ENCODE data around the gene ATOX1. TPM values are rescaled to one million over a fixed set of nuclear protein-coding genes. Genes with fewer than 3 reads are reported as not detected.
A peak's percentile ranks its signal among the peaks of the same experiment; 100 is the strongest.

Gene ATOX1
- total and polyA plus RNA-seq, 9 of the 15 experiments (the other 6 are each of a cell fraction or from before 2014, with no cell fraction given) = 59.2 to 318 (median 86.2) TPM

- Histone ChIP-seq H3K4me3 (no peak overlapping the region), H3K4me2 (ENCODE audit: insufficient read depth, low read length) (no peak overlapping the region), H3K79me2 (ENCODE audit: control insufficient read depth, insufficient read depth, low read length) (no peaks in the 10 kb centered on the region), H3K27me3 (ENCODE audit: control insufficient read depth in 2 of 2, insufficient read depth in 2 of 2, low read length in 2 of 2) (peaks cover 0 to 4% of the 10 kb centered on the region in 2 experiments; a peak in 1 of 5 replicates), H4K20me1 (replicated peaks; ENCODE audit: control insufficient read depth, insufficient read depth, low read length) (no peaks in the 10 kb centered on the region), H3K27ac (ENCODE audit: extremely low read depth, low read depth, low read length) (no peak overlapping the region), H2AFZ (ENCODE audit: low read depth, low read length) (0 out of 2 replicates have a peak overlapping the region, but pooled peaks have one; percentile 60), H3K36me3 (ENCODE audit: control insufficient read depth, insufficient read depth, low read length) (no peaks in the 10 kb centered on the region), H3K9me1 (ENCODE audit: control insufficient read depth, insufficient read depth, low read length) (no peaks in the 10 kb centered on the region), H3K4me1 (replicated peaks in 1 of 2; ENCODE audit: control insufficient read depth in 2 of 2, insufficient read depth in 2 of 2, low read length in 2 of 2) (peaks cover 3 to 6% of the 10 kb centered on the region in 2 experiments; a peak in 2 of 5 replicates), H3K9me3 (replicated peaks; ENCODE audit: control insufficient read depth, insufficient read depth, low read depth, low read length) (no peaks in the 10 kb centered on the region), H3K9ac (ENCODE audit: insufficient read depth in 1 of 2, low read depth in 2 of 2, low read length in 2 of 2) (no peak overlapping the region)
- WGBS (ENCODE audit: insufficient coverage, low coverage, missing lambda C conversion rate) = 12% methylated on average over 2 of the region's 2 CpGs
- ChIA-PET CTCF (ENCODE audit: low intra/inter-chr PET ratio) (no interaction called here), POLR2A (interaction anchor here (1.2 kb wide), 1 partner anchor 9 kb away, joined by 3 read pairs; no protein-coding TSS in a partner anchor)
- BruUV-seq (replicated peaks) = no TSS peak
- in situ Hi-C loops (cut with MboI) = no loop called here
- intact Hi-C loops (cut with micrococcal nuclease) = no loop called here
- 0 out of 2 replicates have a peak, but pooled peaks have one; percentile 5 for TF ChIP-seq NFE2 (IDR thresholded peaks at IDR 0.05; ENCODE audit: low read depth)
- TF ChIP-seq SIRT6 (IDR thresholded peaks at IDR 0.05; ENCODE audit: low read depth, low read length) = no peak
- DNase-seq (ENCODE audit: extremely low read depth in 1 of 4, low spot score in 3 of 4) (no peak), FAIRE-seq (no peak), ATAC-seq (no peak; the same call in 2 of the 3 replicates)
Measured at GRCh38 chr5:151700296-151700695, 58.1 kb downstream of the ATOX1 start.

DNA sequence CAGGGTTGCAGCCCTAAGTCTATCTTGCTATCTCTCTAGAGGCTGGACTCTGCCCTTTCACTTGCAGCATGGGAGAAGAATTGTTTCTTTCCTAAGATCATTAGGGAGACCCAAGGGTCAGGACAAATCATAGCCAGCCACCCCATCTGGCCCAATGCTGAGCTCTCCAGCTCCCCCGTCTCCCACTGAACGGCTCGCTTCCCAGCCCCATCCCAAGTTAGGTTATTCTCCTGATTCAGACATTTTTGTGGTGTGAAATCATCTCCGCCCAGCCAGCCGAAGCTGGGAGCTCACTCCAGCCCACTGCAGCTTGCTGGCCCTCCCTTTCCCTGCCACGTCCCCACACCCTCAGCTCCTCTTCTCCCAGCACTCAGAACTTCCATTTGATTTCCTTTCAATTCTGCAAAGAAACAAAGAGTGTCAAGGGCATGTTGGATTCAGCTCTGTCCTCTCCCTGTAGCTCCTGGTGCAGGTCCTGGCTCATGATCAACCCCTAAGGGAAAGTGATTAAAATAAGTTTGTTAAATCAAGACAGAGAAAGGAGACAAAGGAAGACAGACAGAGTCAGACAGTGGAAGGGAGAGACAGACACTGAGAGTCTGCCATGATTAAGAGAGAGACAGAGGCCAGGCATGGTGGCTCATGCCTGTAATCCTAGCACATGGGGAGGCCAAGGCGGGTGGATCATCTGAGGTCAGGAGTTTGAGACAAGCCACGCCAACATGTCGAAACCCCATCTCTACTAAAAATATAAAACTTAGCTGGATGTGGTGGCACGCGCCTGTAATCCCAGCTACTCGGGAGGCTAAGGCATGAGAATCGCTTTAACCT, 59.1 kb downstream of the ATOX1 start:
- no peaks in the 10 kb centered on the region for H3K9me3 ChIP-seq (replicated peaks; ENCODE audit: control insufficient read depth, insufficient read depth, low read depth, low read length)
- POLR2A ChIA-PET = interaction anchor here (0.6 to 1.2 kb wide), 2 partner anchors 10 to 33 kb away, joined by 3 read pairs; no protein-coding TSS in a partner anchor
- FAIRE-seq (no peak), DNase-seq (ENCODE audit: extremely low read depth in 1 of 4, low spot score in 3 of 4) (no peak), ATAC-seq (no peak)
- no peaks in the 10 kb centered on the region for H4K20me1 ChIP-seq (replicated peaks; ENCODE audit: control insufficient read depth, insufficient read depth, low read length)
- no peak overlapping the region for H3K4me3 ChIP-seq
- 39% methylated on average over 11 of the region's 13 CpGs for WGBS (ENCODE audit: insufficient coverage, low coverage, missing lambda C conversion rate)
- peak overlapping the region; percentile 25; the same call in 1 of the 2 replicates for H2AFZ ChIP-seq (ENCODE audit: low read depth, low read length)
- CTCF ChIA-PET (ENCODE audit: low intra/inter-chr PET ratio) = no interaction called here
- H3K4me2 ChIP-seq (ENCODE audit: insufficient read depth, low read length) = no peak overlapping the region
- BruUV-seq (replicated peaks) = no TSS peak
- no peaks in the 10 kb centered on the region for H3K9me1 ChIP-seq (ENCODE audit: control insufficient read depth, insufficient read depth, low read length)
- no peak overlapping the region for H3K9ac ChIP-seq (ENCODE audit: insufficient read depth in 1 of 2, low read depth in 2 of 2, low read length in 2 of 2)
- no peak overlapping the region for H3K27ac ChIP-seq (ENCODE audit: extremely low read depth, low read depth, low read length)
- no peaks in the 10 kb centered on the region for H3K36me3 ChIP-seq (ENCODE audit: control insufficient read depth, insufficient read depth, low read length)
- no peaks in the 10 kb centered on the region for H3K79me2 ChIP-seq (ENCODE audit: control insufficient read depth, insufficient read depth, low read length)
- H3K4me1 ChIP-seq (replicated peaks in 1 of 2; ENCODE audit: control insufficient read depth in 2 of 2, insufficient read depth in 2 of 2, low read length in 2 of 2) = peaks cover 3 to 6% of the 10 kb centered on the region in 2 experiments; a peak in 2 of 5 replicates
- H3K27me3 ChIP-seq (ENCODE audit: control insufficient read depth in 2 of 2, insufficient read depth in 2 of 2, low read length in 2 of 2) = peaks cover 0 to 4% of the 10 kb centered on the region in 2 experiments; a peak in 1 of 5 replicates
- intact Hi-C loops (cut with micrococcal nuclease) (no loop called here), in situ Hi-C loops (cut with MboI) (no loop called here)
- TF ChIP-seq IFI16 (CRISPR knock-in tag; IDR thresholded peaks at IDR 0.05) = no peak
- TF ChIP-seq PYGO2 (tag; IDR thresholded peaks at IDR 0.05) = no peak
